Measurements from ENCODE around the gene CCSAP. TPM values are rescaled to one million over a fixed set of nuclear protein-coding genes. Genes with fewer than 3 reads are reported as not detected.

The CCSAP gene
- total and polyA plus RNA-seq, 2 donors (not counting 1 experiment from before 2014, with no cell fraction given): 4.4 to 6.9 TPM

- Histone ChIP-seq H3K4me1 (ENCODE audit: control insufficient read depth, extremely low read depth, insufficient read depth, low read length) (peaks cover 3% of the 10 kb centered on the region), H3K36me3 (ENCODE audit: control insufficient read depth, insufficient read depth, low read length) (peaks cover 5% of the 10 kb centered on the region), H3K79me2 (ENCODE audit: control insufficient read depth, insufficient read depth, low read length) (no peaks in the 10 kb centered on the region), H3K4me2 (ENCODE audit: extremely low read depth, insufficient read depth, low read length) (no peak overlapping the region), H3K27ac (ENCODE audit: insufficient read depth, low read length) (no peak overlapping the region), H3K4me3 (replicated peaks in 1 of 4; ENCODE audit: control extremely low read depth in 1 of 4, insufficient read depth in 1 of 4, low read depth in 3 of 4, low read length in 4 of 4) (no peak overlapping the region), H4K20me1 (ENCODE audit: control insufficient read depth, extremely low read depth, insufficient read depth, low read length) (no peaks in the 10 kb centered on the region), H3K9me3 (ENCODE audit: control insufficient read depth, insufficient read depth, low read depth, low read length) (no peaks in the 10 kb centered on the region), H3K27me3 (ENCODE audit: control insufficient read depth, insufficient read depth, low read length) (no peaks in the 10 kb centered on the region), H3K9ac (ENCODE audit: insufficient read depth, low read length) (no peak overlapping the region), H2AFZ (ENCODE audit: low read length) (no peak overlapping the region)
- no peak for DNase-seq (ENCODE audit: low read depth in 2 of 2)
- no peak for TF ChIP-seq EZH2 (IDR thresholded peaks at IDR 0.05; ENCODE audit: low read length, missing control alignments)
- TF ChIP-seq CTCF (conservative IDR thresholded peaks at IDR 0.05 in 1 of 2, IDR thresholded peaks at IDR 0.05 in 1 of 2; ENCODE audit: low read depth in 1 of 2, low read length in 2 of 2): no peak
Observed at GRCh38 chr1:229298887-229299503, 43.9 kb downstream of the CCSAP start.

GRCh38 chr1:229298420-229298819 lies 44.4 kb downstream of the CCSAP start:
- H4K20me1 ChIP-seq (ENCODE audit: control insufficient read depth, extremely low read depth, insufficient read depth, low read length): no peaks in the 10 kb centered on the region
- H3K4me1 ChIP-seq (ENCODE audit: control insufficient read depth, extremely low read depth, insufficient read depth, low read length): peaks cover 3% of the 10 kb centered on the region
- no peak overlapping the region for H3K27ac ChIP-seq (ENCODE audit: insufficient read depth, low read length)
- no peak overlapping the region for H3K4me2 ChIP-seq (ENCODE audit: extremely low read depth, insufficient read depth, low read length)
- H3K79me2 ChIP-seq (ENCODE audit: control insufficient read depth, insufficient read depth, low read length): no peaks in the 10 kb centered on the region
- no peaks in the 10 kb centered on the region for H3K9me3 ChIP-seq (ENCODE audit: control insufficient read depth, insufficient read depth, low read depth, low read length)
- no peaks in the 10 kb centered on the region for H3K27me3 ChIP-seq (ENCODE audit: control insufficient read depth, insufficient read depth, low read length)
- peaks cover 5% of the 10 kb centered on the region for H3K36me3 ChIP-seq (ENCODE audit: control insufficient read depth, insufficient read depth, low read length)
- H3K9ac ChIP-seq (ENCODE audit: insufficient read depth, low read length): no peak overlapping the region
- no peak for DNase-seq (ENCODE audit: low read depth in 2 of 2)
- no peak overlapping the region for H3K4me3 ChIP-seq (replicated peaks in 1 of 4; ENCODE audit: control extremely low read depth in 1 of 4, insufficient read depth in 1 of 4, low read depth in 3 of 4, low read length in 4 of 4)
- TF ChIP-seq EZH2 (IDR thresholded peaks at IDR 0.05; ENCODE audit: low read length, missing control alignments) (no peak), CTCF (conservative IDR thresholded peaks at IDR 0.05 in 1 of 2, IDR thresholded peaks at IDR 0.05 in 1 of 2; ENCODE audit: low read depth in 1 of 2, low read length in 2 of 2) (no peak)
- H2AFZ ChIP-seq (ENCODE audit: low read length): no peak overlapping the region

DNA sequence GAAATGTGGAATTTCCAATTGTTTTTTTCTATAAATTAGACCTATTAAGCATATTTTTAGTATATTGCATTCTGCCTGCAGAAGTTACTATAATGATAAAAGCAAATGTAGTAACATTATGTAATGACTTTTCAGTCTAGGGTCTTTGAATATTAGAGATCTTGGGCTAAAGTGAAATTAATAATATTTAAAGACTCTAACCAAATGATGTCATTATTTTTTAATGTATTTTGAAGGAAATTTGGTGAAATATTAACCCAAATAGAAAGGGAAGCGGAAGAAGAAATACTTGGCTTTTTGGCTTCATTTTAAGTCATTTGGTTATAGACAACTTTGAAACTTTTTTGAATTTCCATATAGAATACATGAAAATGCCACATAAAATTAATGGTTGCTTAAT lies 45.1 kb downstream of the CCSAP start:
- Histone ChIP-seq H3K4me1 (ENCODE audit: control insufficient read depth, extremely low read depth, insufficient read depth, low read length) (peaks cover 3% of the 10 kb centered on the region), H3K4me2 (ENCODE audit: extremely low read depth, insufficient read depth, low read length) (no peak overlapping the region), H3K4me3 (replicated peaks in 1 of 4; ENCODE audit: control extremely low read depth in 1 of 4, insufficient read depth in 1 of 4, low read depth in 3 of 4, low read length in 4 of 4) (no peak overlapping the region), H3K27me3 (ENCODE audit: control insufficient read depth, insufficient read depth, low read length) (no peaks in the 10 kb centered on the region), H4K20me1 (ENCODE audit: control insufficient read depth, extremely low read depth, insufficient read depth, low read length) (no peaks in the 10 kb centered on the region), H3K9me3 (ENCODE audit: control insufficient read depth, insufficient read depth, low read depth, low read length) (no peaks in the 10 kb centered on the region), H3K9ac (ENCODE audit: insufficient read depth, low read length) (no peak overlapping the region), H2AFZ (ENCODE audit: low read length) (no peak overlapping the region), H3K36me3 (ENCODE audit: control insufficient read depth, insufficient read depth, low read length) (peaks cover 5% of the 10 kb centered on the region), H3K79me2 (ENCODE audit: control insufficient read depth, insufficient read depth, low read length) (no peaks in the 10 kb centered on the region), H3K27ac (ENCODE audit: insufficient read depth, low read length) (no peak overlapping the region)
- TF ChIP-seq EZH2 (IDR thresholded peaks at IDR 0.05; ENCODE audit: low read length, missing control alignments) (no peak), CTCF (conservative IDR thresholded peaks at IDR 0.05 in 1 of 2, IDR thresholded peaks at IDR 0.05 in 1 of 2; ENCODE audit: low read depth in 1 of 2, low read length in 2 of 2) (no peak)
- no peak for DNase-seq (ENCODE audit: low read depth in 2 of 2)

Measured in fibroblast of lung (primary cell).